K562 (cell line): Measurements from ENCODE around the gene TMEM120B.
A peak's percentile ranks its signal among the peaks of the same experiment; 100 is the strongest.

ENCODE experiments used
- ESRRA ChIP-seq: fragments of 450-650 bp; IDR thresholded peaks from 2 replicates; pipeline ENCODE4 v1.6.1; 2014; ENCODE audit warnings: low read depth, mild to moderate bottlenecking, moderate library complexity, borderline replicate concordance
- EZH2 ChIP-seq: IDR thresholded peaks from 2 replicates; pipeline ENCODE4 v1.6.1; 2012; ENCODE audit warnings: low read depth, mild to moderate bottlenecking, inconsistent platforms, low read length, borderline replicate concordance
- GABPA ChIP-seq: fragments of 200-800 bp; sonication (Bioruptor generic); conservative IDR thresholded peaks from 2 replicates; pipeline ENCODE4 v1.6.1; 2016; ENCODE audit warnings: low read depth, missing genetic modification characterization, missing compliant biosample characterization
- POLR2A ChIP-seq: fragments of 450-650 bp; conservative IDR thresholded peaks from 2 replicates; pipeline ENCODE4 v1.6.1; 2016
- SETDB1 ChIP-seq: IDR thresholded peaks from one replicate; pipeline ENCODE4 v1.6.1; 2012; ENCODE audit warnings: low read length, control low read depth, inconsistent platforms
- TAF15 ChIP-seq: fragments of 200-400 bp; formaldehyde crosslinking; IDR thresholded peaks from 2 replicates; pipeline ENCODE4 v1.6.1; 2017; ENCODE audit warnings: mild to moderate bottlenecking, low read depth, low read length, moderate library complexity
- YBX1 ChIP-seq: fragments of 450-650 bp; IDR thresholded peaks from 2 replicates; pipeline ENCODE4 v1.7.1; 2016; ENCODE audit warnings: mild to moderate bottlenecking
- ZFP91 ChIP-seq: sonication (generic); formaldehyde crosslinking; IDR thresholded peaks from 2 replicates; pipeline ENCODE4 v1.8.0; 2022; ENCODE audit warnings: mild to moderate bottlenecking, missing genetic modification reagents
- ZNF408 ChIP-seq: fragments of 250-450 bp; sonication (Bioruptor Pico); IDR thresholded peaks from 2 replicates; pipeline ENCODE4 v1.4.0; 2020; ENCODE audit warnings: low read depth, mild to moderate bottlenecking, moderate library complexity
- TF ChIP-seq, protein P1 (sequence below), 3 experiments: IDR thresholded peaks in 2 of 3; conservative IDR thresholded peaks in 1 of 3; 2 replicates each; pipeline ENCODE4 v1.5.1; 2011 to 2012; ENCODE audit warnings: low read length in 3 of 3, mild to moderate bottlenecking in 3 of 3, control low read depth in 2 of 3, improper control_type of control experiment in 1 of 3, inconsistent platforms in 1 of 3, low read depth in 1 of 3, mixed read lengths in 1 of 3, moderate library complexity in 1 of 3; ENCODE audit not compliant: insufficient read depth in 2 of 3
- TF ChIP-seq, protein P2 (sequence below): sonication (generic); formaldehyde crosslinking; IDR thresholded peaks from 2 replicates; pipeline ENCODE4 v1.8.1; 2023; ENCODE audit warnings: mild to moderate bottlenecking, missing genetic modification reagents
- TF ChIP-seq, protein P3 (sequence below), 2 experiments: fragments of 450-650 bp in 1 of 2; sonication (generic) in 1 of 2; formaldehyde crosslinking in 1 of 2; IDR thresholded peaks; 2 replicates each; pipeline versions ENCODE4 v1.7.1 to v1.9.0; 2016 to 2022; ENCODE audit warnings: inconsistent platforms in 1 of 2, mild to moderate bottlenecking in 1 of 2, missing genetic modification reagents in 1 of 2

- TF ChIP-seq ESRRA = no peak
- TF ChIP-seq, protein P1, sequence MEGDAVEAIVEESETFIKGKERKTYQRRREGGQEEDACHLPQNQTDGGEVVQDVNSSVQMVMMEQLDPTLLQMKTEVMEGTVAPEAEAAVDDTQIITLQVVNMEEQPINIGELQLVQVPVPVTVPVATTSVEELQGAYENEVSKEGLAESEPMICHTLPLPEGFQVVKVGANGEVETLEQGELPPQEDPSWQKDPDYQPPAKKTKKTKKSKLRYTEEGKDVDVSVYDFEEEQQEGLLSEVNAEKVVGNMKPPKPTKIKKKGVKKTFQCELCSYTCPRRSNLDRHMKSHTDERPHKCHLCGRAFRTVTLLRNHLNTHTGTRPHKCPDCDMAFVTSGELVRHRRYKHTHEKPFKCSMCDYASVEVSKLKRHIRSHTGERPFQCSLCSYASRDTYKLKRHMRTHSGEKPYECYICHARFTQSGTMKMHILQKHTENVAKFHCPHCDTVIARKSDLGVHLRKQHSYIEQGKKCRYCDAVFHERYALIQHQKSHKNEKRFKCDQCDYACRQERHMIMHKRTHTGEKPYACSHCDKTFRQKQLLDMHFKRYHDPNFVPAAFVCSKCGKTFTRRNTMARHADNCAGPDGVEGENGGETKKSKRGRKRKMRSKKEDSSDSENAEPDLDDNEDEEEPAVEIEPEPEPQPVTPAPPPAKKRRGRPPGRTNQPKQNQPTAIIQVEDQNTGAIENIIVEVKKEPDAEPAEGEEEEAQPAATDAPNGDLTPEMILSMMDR (IDR thresholded peaks at IDR 0.05 in 2 of 3, conservative IDR thresholded peaks at IDR 0.05 in 1 of 3; ENCODE audit: insufficient read depth in 2 of 3, low read depth in 1 of 3, low read length in 3 of 3) = no peak
- TF ChIP-seq ZNF408 = no peak
- TF ChIP-seq POLR2A = no peak
- no peak for TF ChIP-seq ZFP91 (CRISPR knock-in tag)
- no peak for TF ChIP-seq YBX1
- no peak for TF ChIP-seq GABPA (tag)
- TF ChIP-seq, protein P2, sequence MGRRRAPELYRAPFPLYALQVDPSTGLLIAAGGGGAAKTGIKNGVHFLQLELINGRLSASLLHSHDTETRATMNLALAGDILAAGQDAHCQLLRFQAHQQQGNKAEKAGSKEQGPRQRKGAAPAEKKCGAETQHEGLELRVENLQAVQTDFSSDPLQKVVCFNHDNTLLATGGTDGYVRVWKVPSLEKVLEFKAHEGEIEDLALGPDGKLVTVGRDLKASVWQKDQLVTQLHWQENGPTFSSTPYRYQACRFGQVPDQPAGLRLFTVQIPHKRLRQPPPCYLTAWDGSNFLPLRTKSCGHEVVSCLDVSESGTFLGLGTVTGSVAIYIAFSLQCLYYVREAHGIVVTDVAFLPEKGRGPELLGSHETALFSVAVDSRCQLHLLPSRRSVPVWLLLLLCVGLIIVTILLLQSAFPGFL (CRISPR knock-in tag) = no peak
- no peak for TF ChIP-seq SETDB1
- no peak for TF ChIP-seq TAF15
- TF ChIP-seq, protein P3, sequence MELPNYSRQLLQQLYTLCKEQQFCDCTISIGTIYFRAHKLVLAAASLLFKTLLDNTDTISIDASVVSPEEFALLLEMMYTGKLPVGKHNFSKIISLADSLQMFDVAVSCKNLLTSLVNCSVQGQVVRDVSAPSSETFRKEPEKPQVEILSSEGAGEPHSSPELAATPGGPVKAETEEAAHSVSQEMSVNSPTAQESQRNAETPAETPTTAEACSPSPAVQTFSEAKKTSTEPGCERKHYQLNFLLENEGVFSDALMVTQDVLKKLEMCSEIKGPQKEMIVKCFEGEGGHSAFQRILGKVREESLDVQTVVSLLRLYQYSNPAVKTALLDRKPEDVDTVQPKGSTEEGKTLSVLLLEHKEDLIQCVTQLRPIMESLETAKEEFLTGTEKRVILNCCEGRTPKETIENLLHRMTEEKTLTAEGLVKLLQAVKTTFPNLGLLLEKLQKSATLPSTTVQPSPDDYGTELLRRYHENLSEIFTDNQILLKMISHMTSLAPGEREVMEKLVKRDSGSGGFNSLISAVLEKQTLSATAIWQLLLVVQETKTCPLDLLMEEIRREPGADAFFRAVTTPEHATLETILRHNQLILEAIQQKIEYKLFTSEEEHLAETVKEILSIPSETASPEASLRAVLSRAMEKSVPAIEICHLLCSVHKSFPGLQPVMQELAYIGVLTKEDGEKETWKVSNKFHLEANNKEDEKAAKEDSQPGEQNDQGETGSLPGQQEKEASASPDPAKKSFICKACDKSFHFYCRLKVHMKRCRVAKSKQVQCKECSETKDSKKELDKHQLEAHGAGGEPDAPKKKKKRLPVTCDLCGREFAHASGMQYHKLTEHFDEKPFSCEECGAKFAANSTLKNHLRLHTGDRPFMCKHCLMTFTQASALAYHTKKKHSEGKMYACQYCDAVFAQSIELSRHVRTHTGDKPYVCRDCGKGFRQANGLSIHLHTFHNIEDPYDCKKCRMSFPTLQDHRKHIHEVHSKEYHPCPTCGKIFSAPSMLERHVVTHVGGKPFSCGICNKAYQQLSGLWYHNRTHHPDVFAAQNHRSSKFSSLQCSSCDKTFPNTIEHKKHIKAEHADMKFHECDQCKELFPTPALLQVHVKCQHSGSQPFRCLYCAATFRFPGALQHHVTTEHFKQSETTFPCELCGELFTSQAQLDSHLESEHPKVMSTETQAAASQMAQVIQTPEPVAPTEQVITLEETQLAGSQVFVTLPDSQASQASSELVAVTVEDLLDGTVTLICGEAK (IDR thresholded peaks at IDR 0.05) = no peak
- TF ChIP-seq, protein P3 (CRISPR knock-in tag; IDR thresholded peaks at IDR 0.05) = 0 out of 2 replicates have a peak, but pooled peaks have one; percentile 9
- TF ChIP-seq EZH2 = no peak
These were observed 36.7 kb downstream of the TMEM120B start for GRCh38 chr12:121749267-121749666.
